NB4 (cell line): Measurements from ENCODE around the gene SPINK1.

Experiments used
- POLR2A ChIP-seq: IDR thresholded peaks from 2 replicates; pipeline ENCODE4 v1.6.1; 2011; ENCODE audit warnings: mild to moderate bottlenecking; ENCODE audit not compliant: insufficient read length; ENCODE audit errors: extremely low read depth
- TF ChIP-seq, protein P1 (sequence below): IDR thresholded peaks from one replicate; pipeline ENCODE4 v1.5.1; 2012; ENCODE audit warnings: low read depth, low read length
- TF ChIP-seq, protein P2 (sequence below): IDR thresholded peaks from 2 replicates; pipeline ENCODE4 v1.6.1; 2011; ENCODE audit warnings: low read depth, low read length

DNA sequence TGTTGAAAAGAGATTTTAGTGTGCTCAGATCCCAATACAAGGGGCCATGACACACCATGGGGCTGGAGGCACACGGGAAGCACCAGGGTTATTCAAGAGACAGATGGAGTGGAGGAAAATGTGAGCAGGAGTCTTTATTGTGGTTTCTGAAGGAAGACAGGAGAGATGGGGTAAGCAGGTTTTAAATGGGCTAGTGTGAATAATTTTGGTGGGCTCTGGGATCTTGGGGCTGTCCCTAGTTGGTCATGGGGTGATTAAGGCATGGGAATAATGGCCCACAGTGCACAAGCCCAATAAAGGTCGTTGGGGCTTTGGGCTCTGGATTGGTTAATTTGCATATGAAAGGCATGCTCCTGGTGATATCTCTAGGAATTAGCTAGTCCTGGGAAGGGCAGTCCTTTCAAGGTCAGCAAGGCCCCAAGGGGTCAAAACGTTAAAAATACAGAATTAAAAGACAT, 43.5 kb upstream of the SPINK1 start:
- no peak for TF ChIP-seq POLR2A
- TF ChIP-seq, protein P1, sequence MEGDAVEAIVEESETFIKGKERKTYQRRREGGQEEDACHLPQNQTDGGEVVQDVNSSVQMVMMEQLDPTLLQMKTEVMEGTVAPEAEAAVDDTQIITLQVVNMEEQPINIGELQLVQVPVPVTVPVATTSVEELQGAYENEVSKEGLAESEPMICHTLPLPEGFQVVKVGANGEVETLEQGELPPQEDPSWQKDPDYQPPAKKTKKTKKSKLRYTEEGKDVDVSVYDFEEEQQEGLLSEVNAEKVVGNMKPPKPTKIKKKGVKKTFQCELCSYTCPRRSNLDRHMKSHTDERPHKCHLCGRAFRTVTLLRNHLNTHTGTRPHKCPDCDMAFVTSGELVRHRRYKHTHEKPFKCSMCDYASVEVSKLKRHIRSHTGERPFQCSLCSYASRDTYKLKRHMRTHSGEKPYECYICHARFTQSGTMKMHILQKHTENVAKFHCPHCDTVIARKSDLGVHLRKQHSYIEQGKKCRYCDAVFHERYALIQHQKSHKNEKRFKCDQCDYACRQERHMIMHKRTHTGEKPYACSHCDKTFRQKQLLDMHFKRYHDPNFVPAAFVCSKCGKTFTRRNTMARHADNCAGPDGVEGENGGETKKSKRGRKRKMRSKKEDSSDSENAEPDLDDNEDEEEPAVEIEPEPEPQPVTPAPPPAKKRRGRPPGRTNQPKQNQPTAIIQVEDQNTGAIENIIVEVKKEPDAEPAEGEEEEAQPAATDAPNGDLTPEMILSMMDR, result no peak
- TF ChIP-seq, protein P2, sequence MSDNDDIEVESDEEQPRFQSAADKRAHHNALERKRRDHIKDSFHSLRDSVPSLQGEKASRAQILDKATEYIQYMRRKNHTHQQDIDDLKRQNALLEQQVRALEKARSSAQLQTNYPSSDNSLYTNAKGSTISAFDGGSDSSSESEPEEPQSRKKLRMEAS, result no peak
